Suprapubic skin (tissue), 4 donors: ENCODE results near the gene HERC4. TPM values are rescaled to one million over a fixed set of nuclear protein-coding genes. Genes with fewer than 3 reads are reported as not detected.

Source experiments
- DNase-seq, 2 donors: peaks; one replicate each; pipeline ENCODE4 v3.0.0-alpha.2; 2019; ENCODE audit warnings: low spot score in 2 of 2
- H3K27ac ChIP-seq: fragments of 200-600 bp; sonication (generic); one replicate; pipeline ENCODE4 v1.5.1; 2019
- H3K27me3 ChIP-seq: fragments of 200-600 bp; sonication (generic); one replicate; pipeline ENCODE4 v1.5.1; 2019
- H3K36me3 ChIP-seq: fragments of 200-600 bp; sonication (generic); one replicate; pipeline ENCODE4 v1.5.1; 2019
- H3K4me1 ChIP-seq: fragments of 200-600 bp; sonication (generic); one replicate; pipeline ENCODE4 v1.5.1; 2019
- H3K4me3 ChIP-seq: fragments of 200-600 bp; sonication (generic); one replicate; pipeline ENCODE4 v1.5.1; 2019; ENCODE audit warnings: mild to moderate bottlenecking
- H3K9me3 ChIP-seq: fragments of 200-600 bp; sonication (generic); one replicate; pipeline ENCODE4 v1.5.1; 2019
- CTCF ChIP-seq, 2 donors: fragments of 200-600 bp in 1 of 2; fragments of 450-650 bp in 1 of 2; sonication (generic) in 1 of 2; IDR thresholded peaks; one replicate each; pipeline ENCODE4 v1.5.1; 2016 to 2019; ENCODE audit warnings: antibody characterized with exemption in 2 of 2, mild to moderate bottlenecking in 1 of 2, moderate library complexity in 1 of 2
- EP300 ChIP-seq: sonication (generic); formaldehyde crosslinking; IDR thresholded peaks from one replicate; pipeline ENCODE4 v1.6.1; 2017; ENCODE audit warnings: antibody characterized with exemption
- POLR2A ChIP-seq, 2 donors: fragments of 450-650 bp; IDR thresholded peaks; one replicate each; pipeline ENCODE4 v1.6.1; 2017; ENCODE audit warnings: antibody characterized with exemption in 2 of 2, mild to moderate bottlenecking in 2 of 2, moderate library complexity in 2 of 2
- POLR2AphosphoS5 ChIP-seq, 3 donors: sonication (generic); formaldehyde crosslinking; IDR thresholded peaks; one replicate each; pipeline ENCODE4 v1.6.1; 2017; ENCODE audit warnings: antibody characterized with exemption in 3 of 3
- WGBS: methylation state at CpG from one replicate; pipeline ENCODE4 v1.1.5; 2018; 5-methylcytosine and 5-hydroxymethylcytosine counted together
- total RNA-seq, 4 donors: library from RNA; depleted of rRNA; stranded (reverse); fragments of >200 nt; gene quantifications; one replicate each; pipeline ENCODE4 v1.1.0, GENCODE V29; 2016

The HERC4 gene
- total RNA-seq, 4 donors from 2014 or later = 25.8 to 92.1 (median 31.4) TPM

GRCh38 chr10:68073631-68074030 is 1.5 kb downstream of the HERC4 start:
- Histone ChIP-seq H3K9me3 (no peaks in the 10 kb centered on the region), H3K4me1 (peaks cover 34% of the 10 kb centered on the region), H3K36me3 (peaks cover 4% of the 10 kb centered on the region), H3K27ac (no peak overlapping the region), H3K27me3 (no peaks in the 10 kb centered on the region), H3K4me3 (peak overlapping the region; percentile 77)
- DNase-seq = no peak
- TF ChIP-seq CTCF (IDR thresholded peaks at IDR 0.05) (no peak), EP300 (no peak), POLR2A (IDR thresholded peaks at IDR 0.05) (no peak), POLR2AphosphoS5 (IDR thresholded peaks at IDR 0.05) (no peak)
- 11% methylated on average over 3 of the region's 3 CpGs for WGBS

DNA sequence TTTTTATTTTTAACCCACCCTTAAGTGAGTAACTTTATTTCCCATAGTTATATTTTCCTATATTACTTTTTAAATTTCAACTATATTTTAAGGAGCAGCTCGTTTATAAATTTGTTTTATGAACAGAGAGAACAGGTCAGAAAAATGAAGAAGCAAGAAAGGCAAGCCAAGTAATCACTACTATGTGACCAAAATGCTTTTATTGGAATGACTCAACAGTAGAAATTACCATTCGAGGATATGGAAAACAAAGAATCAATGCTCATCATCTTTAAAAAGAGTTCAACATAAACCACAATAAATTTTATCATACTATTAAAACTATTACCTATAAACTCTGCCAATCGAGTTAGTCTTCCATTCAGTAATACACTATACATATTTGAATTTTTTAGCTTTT is 7.6 kb downstream of the HERC4 start:
- Histone ChIP-seq H3K9me3 (no peaks in the 10 kb centered on the region), H3K36me3 (peaks cover 8% of the 10 kb centered on the region), H3K4me3 (no peak overlapping the region), H3K27me3 (no peaks in the 10 kb centered on the region), H3K27ac (no peak overlapping the region), H3K4me1 (peaks cover 13% of the 10 kb centered on the region)
- TF ChIP-seq EP300 (no peak), CTCF (IDR thresholded peaks at IDR 0.05) (no peak), POLR2A (IDR thresholded peaks at IDR 0.05) (no peak), POLR2AphosphoS5 (IDR thresholded peaks at IDR 0.05) (no peak)
- no peak for DNase-seq
- WGBS = 74% methylated on average over 3 of the region's 3 CpGs

GRCh38 chr10:68067029-68067428 is 8.1 kb downstream of the HERC4 start:
- WGBS = 64% methylated on average over 4 of the region's 4 CpGs
- Histone ChIP-seq H3K27ac (no peak overlapping the region), H3K4me3 (no peak overlapping the region), H3K9me3 (no peaks in the 10 kb centered on the region), H3K36me3 (peaks cover 8% of the 10 kb centered on the region), H3K27me3 (no peaks in the 10 kb centered on the region), H3K4me1 (peaks cover 8% of the 10 kb centered on the region)
- DNase-seq = no peak
- TF ChIP-seq EP300 (no peak), POLR2AphosphoS5 (IDR thresholded peaks at IDR 0.05) (no peak), POLR2A (IDR thresholded peaks at IDR 0.05) (no peak), CTCF (IDR thresholded peaks at IDR 0.05) (no peak)

DNA sequence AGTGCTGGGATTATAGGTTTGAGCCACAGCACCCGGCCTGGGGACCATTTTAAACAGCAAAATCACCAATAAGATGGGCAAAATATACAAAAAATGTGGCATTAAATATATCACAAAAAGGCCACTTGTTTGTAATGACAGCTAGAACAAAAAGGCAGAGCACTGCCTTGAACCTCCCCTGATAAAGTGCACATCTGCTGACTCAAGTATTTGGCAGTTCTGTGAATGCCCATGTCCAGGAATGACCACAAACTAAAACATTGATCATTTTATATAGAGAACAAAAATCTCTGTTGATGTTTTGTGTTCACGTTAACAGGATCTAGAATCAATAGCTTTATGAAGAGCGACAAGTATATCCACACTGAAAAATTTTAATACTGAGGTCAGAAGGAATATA is 21.5 kb downstream of the HERC4 start:
- no peak overlapping the region for H3K4me3 ChIP-seq
- H3K36me3 ChIP-seq = peaks cover 8% of the 10 kb centered on the region
- no peaks in the 10 kb centered on the region for H3K27me3 ChIP-seq
- no peak for DNase-seq
- no peaks in the 10 kb centered on the region for H3K9me3 ChIP-seq
- TF ChIP-seq EP300 (no peak), POLR2A (IDR thresholded peaks at IDR 0.05) (no peak), CTCF (IDR thresholded peaks at IDR 0.05) (no peak), POLR2AphosphoS5 (IDR thresholded peaks at IDR 0.05) (no peak)
- H3K27ac ChIP-seq = no peak overlapping the region
- peaks cover 7% of the 10 kb centered on the region for H3K4me1 ChIP-seq
- 97% methylated on average over 3 of the region's 3 CpGs for WGBS

GRCh38 chr10:68052463-68052862 is 22.6 kb downstream of the HERC4 start:
- TF ChIP-seq EP300 = no peak
- TF ChIP-seq POLR2AphosphoS5 (IDR thresholded peaks at IDR 0.05) = no peak
- no peak for TF ChIP-seq CTCF (IDR thresholded peaks at IDR 0.05)
- TF ChIP-seq POLR2A (IDR thresholded peaks at IDR 0.05) = no peak
- H3K4me1 ChIP-seq = peaks cover 7% of the 10 kb centered on the region
- H3K27me3 ChIP-seq = no peaks in the 10 kb centered on the region
- H3K27ac ChIP-seq = no peak overlapping the region
- 66% methylated on average over 2 of the region's 2 CpGs for WGBS
- DNase-seq = no peak
- H3K9me3 ChIP-seq = no peaks in the 10 kb centered on the region
- no peak overlapping the region for H3K4me3 ChIP-seq
- peaks cover 4% of the 10 kb centered on the region for H3K36me3 ChIP-seq
